Gastrocnemius medialis (tissue), 4 donors: ENCODE results near the gene FMN2. TPM values are rescaled to one million over a fixed set of nuclear protein-coding genes. Genes with fewer than 3 reads are reported as not detected.

Experiments
- ATAC-seq, 2 donors: fragments of 150-250 bp; one replicate each; pipeline ENCODE4 v1.9.1; 2016
- DNase-seq, 2 donors: peaks; one replicate each; pipeline ENCODE4 v3.0.0-alpha.2; 2019
- H3K27ac ChIP-seq, 4 donors: fragments of 200-600 bp; sonication (generic); 1 replicate in 1 of 4; 2 replicates in 3 of 4; pipeline ENCODE4 v1.5.1; 2016 to 2018; ENCODE audit warnings: mild to moderate bottlenecking in 2 of 4, moderate library complexity in 1 of 4
- H3K27me3 ChIP-seq, 3 donors: fragments of 200-600 bp; sonication (generic) in 2 of 3; 1 replicate in 1 of 3; 2 replicates in 2 of 3; pipeline versions ENCODE4 v1.5.1 to v1.6.0; 2016 to 2019; ENCODE audit warnings: mild to moderate bottlenecking in 1 of 3, moderate library complexity in 1 of 3
- H3K36me3 ChIP-seq, 2 donors: fragments of 200-600 bp; sonication (generic) in 1 of 2; one replicate each; pipeline ENCODE4 v1.5.1; 2017 to 2018
- H3K4me1 ChIP-seq, 2 donors: fragments of 200-600 bp; sonication (generic) in 1 of 2; one replicate each; pipeline ENCODE4 v1.5.1; 2016 to 2017; ENCODE audit warnings: mild to moderate bottlenecking in 2 of 2
- H3K4me3 ChIP-seq, 4 donors: fragments of 200-600 bp; sonication (generic) in 3 of 4; 1 replicate in 1 of 4; 2 replicates in 3 of 4; pipeline ENCODE4 v1.5.1; 2016 to 2019; ENCODE audit warnings: mild to moderate bottlenecking in 2 of 4
- H3K9me3 ChIP-seq, 3 donors: fragments of 200-600 bp; sonication (generic) in 2 of 3; 1 replicate in 1 of 3; 2 replicates in 2 of 3; pipeline ENCODE4 v1.5.1; 2016 to 2019
- POLR2A ChIP-seq, 2 donors: fragments of 450-650 bp; IDR thresholded peaks; one replicate each; pipeline ENCODE4 v1.6.1; 2017; ENCODE audit warnings: antibody characterized with exemption in 2 of 2, mild to moderate bottlenecking in 2 of 2, moderate library complexity in 2 of 2
- in situ Hi-C, 4 donors: fragments of 200-750 bp; cut with MboI; loops; one replicate each; pipeline versions ENCODE4 v1.15.0 to v1.8.0; 2017; ENCODE audit warnings: low sequenced_read_pairs in 4 of 4
- intact Hi-C: fragments of 100-400 bp; cut with DNase I; formaldehyde crosslinking; loops from one replicate; pipeline ENCODE4 v1.15.1; 2023; ENCODE audit warnings: low total_unique reads
- total RNA-seq, 4 donors: library from RNA; depleted of rRNA; stranded (reverse); fragments of >200 nt; gene quantifications; one replicate each; pipeline versions ENCODE4 v1.1.0 to v1.2.3, GENCODE V29; 2016
- TF ChIP-seq, protein P1 (sequence below), 5 experiments: fragments of 450-650 bp in 3 of 5; fragments of 200-600 bp in 2 of 5; sonication (generic) in 2 of 5; IDR thresholded peaks in 4 of 5; conservative IDR thresholded peaks in 1 of 5; 1 replicate in 4 of 5; 2 replicates in 1 of 5; pipeline ENCODE4 v1.5.1; 2016 to 2019; ENCODE audit warnings: antibody characterized with exemption in 5 of 5, mild to moderate bottlenecking in 3 of 5, moderate library complexity in 3 of 5

FMN2 gene
- total RNA-seq, 4 donors from 2014 or later: 0.51 TPM; not detected in 3

DNA sequence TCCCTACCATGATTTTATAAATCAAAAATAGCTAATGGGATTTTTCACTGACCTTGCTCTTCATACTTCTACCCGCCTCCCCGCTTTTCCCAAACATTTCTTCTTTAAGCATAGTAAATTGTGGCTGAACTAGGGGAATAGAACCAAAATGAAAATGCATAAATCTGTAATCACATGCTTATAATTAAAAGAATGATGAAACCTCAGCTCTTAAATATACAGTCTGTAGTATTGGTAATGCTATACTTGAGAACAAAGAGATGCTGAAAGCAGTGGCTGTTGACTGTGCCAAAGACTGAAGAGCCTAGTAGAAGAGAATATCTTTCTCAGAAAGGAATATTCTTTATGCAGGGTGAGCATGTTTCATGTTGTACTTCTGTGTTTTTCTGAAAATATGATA is 271.1 kb downstream of the FMN2 start:
- intact Hi-C loops: no loop called here
- no peaks in the 10 kb centered on the region for H3K27me3 ChIP-seq
- H3K36me3 ChIP-seq: no peaks in the 10 kb centered on the region
- H3K9me3 ChIP-seq: no peaks in the 10 kb centered on the region
- no peak overlapping the region for H3K27ac ChIP-seq
- DNase-seq (no peak), ATAC-seq (no peak)
- no peaks in the 10 kb centered on the region for H3K4me1 ChIP-seq
- in situ Hi-C loops: no loop called here
- H3K4me3 ChIP-seq: no peak overlapping the region
- TF ChIP-seq, protein P1, sequence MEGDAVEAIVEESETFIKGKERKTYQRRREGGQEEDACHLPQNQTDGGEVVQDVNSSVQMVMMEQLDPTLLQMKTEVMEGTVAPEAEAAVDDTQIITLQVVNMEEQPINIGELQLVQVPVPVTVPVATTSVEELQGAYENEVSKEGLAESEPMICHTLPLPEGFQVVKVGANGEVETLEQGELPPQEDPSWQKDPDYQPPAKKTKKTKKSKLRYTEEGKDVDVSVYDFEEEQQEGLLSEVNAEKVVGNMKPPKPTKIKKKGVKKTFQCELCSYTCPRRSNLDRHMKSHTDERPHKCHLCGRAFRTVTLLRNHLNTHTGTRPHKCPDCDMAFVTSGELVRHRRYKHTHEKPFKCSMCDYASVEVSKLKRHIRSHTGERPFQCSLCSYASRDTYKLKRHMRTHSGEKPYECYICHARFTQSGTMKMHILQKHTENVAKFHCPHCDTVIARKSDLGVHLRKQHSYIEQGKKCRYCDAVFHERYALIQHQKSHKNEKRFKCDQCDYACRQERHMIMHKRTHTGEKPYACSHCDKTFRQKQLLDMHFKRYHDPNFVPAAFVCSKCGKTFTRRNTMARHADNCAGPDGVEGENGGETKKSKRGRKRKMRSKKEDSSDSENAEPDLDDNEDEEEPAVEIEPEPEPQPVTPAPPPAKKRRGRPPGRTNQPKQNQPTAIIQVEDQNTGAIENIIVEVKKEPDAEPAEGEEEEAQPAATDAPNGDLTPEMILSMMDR (IDR thresholded peaks at IDR 0.05 in 4 of 5, conservative IDR thresholded peaks at IDR 0.05 in 1 of 5): no peak
- no peak for TF ChIP-seq POLR2A (IDR thresholded peaks at IDR 0.05)

DNA sequence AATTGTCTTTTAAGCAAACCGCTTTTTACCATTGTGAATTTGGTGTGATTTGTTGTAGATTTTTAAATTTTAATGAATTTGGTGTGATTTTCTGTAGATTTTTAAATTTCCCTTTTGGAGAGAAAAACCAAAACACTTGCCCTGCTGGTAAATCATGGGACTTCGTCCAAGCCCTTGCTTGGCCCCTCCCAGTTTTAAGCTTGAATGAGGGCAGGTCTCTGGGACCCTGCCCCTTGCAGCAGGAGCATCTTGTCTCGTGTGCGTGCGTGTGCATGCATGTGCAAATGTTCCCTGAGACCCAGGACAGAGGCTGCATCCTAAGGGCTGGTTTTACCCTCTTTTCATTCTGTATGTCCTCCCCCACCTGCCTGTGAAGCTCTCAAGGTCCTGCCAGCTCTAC is 271.6 kb downstream of the FMN2 start:
- in situ Hi-C loops (no loop called here), intact Hi-C loops (no loop called here)
- ATAC-seq (no peak), DNase-seq (no peak)
- TF ChIP-seq, protein P1 (IDR thresholded peaks at IDR 0.05 in 4 of 5, conservative IDR thresholded peaks at IDR 0.05 in 1 of 5): no peak
- TF ChIP-seq POLR2A (IDR thresholded peaks at IDR 0.05): no peak
- no peaks in the 10 kb centered on the region for H3K27me3 ChIP-seq
- H3K36me3 ChIP-seq: no peaks in the 10 kb centered on the region
- H3K9me3 ChIP-seq: no peaks in the 10 kb centered on the region
- H3K4me3 ChIP-seq: no peak overlapping the region
- H3K4me1 ChIP-seq: no peaks in the 10 kb centered on the region
- H3K27ac ChIP-seq: no peak overlapping the region

DNA sequence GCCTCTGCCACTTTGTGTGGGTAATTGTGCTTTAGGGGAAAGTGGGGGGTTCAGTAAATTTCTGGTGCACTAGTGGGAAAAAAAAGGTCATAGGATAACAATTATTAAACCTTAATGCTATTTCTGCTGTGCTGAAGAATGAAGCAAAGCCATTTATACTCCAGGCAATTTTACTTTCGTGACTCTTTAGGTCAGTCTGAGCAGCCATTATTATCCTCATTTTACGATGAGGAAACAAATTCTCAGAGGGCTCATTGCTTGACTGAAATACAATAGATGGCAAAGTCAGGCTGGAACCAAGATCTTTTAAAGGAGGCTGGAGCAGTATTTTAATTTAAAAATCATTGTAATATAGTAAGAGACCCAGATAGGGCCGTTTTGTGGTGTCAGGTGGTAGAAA is 272.2 kb downstream of the FMN2 start:
- no peak for DNase-seq
- intact Hi-C loops (no loop called here), in situ Hi-C loops (no loop called here)
- no peaks in the 10 kb centered on the region for H3K4me1 ChIP-seq
- H3K9me3 ChIP-seq: no peaks in the 10 kb centered on the region
- H3K4me3 ChIP-seq: no peak overlapping the region
- no peaks in the 10 kb centered on the region for H3K27me3 ChIP-seq
- H3K27ac ChIP-seq: no peak overlapping the region
- TF ChIP-seq POLR2A (IDR thresholded peaks at IDR 0.05): no peak
- TF ChIP-seq, protein P1 (IDR thresholded peaks at IDR 0.05 in 4 of 5, conservative IDR thresholded peaks at IDR 0.05 in 1 of 5): no peak
- ATAC-seq: no peak
- no peaks in the 10 kb centered on the region for H3K36me3 ChIP-seq

DNA sequence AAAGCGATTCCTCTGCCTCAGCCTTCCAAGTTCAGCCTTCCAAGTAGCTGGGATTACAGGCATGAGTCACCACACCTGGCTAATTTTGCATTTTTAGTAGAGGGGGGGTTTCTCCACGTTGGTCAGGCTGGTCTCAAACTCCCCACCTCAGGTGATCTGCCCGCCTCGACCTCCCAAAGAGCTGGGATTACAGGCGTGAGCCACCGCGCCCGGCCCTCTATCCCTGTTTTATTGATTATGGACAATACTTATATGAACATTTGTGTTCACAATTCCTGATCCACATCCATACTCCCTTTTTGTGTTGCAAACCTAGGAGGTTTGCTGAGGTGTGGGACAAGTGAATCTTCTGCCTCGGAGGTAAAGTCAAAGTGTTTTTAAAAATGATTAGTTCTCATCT is 275.0 kb downstream of the FMN2 start:
- intact Hi-C loops (no loop called here), in situ Hi-C loops (no loop called here)
- DNase-seq (no peak), ATAC-seq (no peak)
- Histone ChIP-seq H3K4me1 (no peaks in the 10 kb centered on the region), H3K4me3 (no peak overlapping the region), H3K27ac (no peak overlapping the region), H3K9me3 (no peaks in the 10 kb centered on the region), H3K36me3 (no peaks in the 10 kb centered on the region), H3K27me3 (no peaks in the 10 kb centered on the region)
- TF ChIP-seq, protein P1 (IDR thresholded peaks at IDR 0.05 in 4 of 5, conservative IDR thresholded peaks at IDR 0.05 in 1 of 5): no peak
- TF ChIP-seq POLR2A (IDR thresholded peaks at IDR 0.05): no peak

GRCh38 chr1:240385551-240385950 is 293.9 kb downstream of the FMN2 start:
- H3K4me3 ChIP-seq: no peak overlapping the region
- intact Hi-C loops: no loop called here
- ATAC-seq (no peak), DNase-seq (no peak)
- TF ChIP-seq, protein P1 (IDR thresholded peaks at IDR 0.05 in 4 of 5, conservative IDR thresholded peaks at IDR 0.05 in 1 of 5): no peak
- no peak for TF ChIP-seq POLR2A (IDR thresholded peaks at IDR 0.05)
- H3K27ac ChIP-seq: no peak overlapping the region
- no peaks in the 10 kb centered on the region for H3K36me3 ChIP-seq
- in situ Hi-C loops: no loop called here
- no peaks in the 10 kb centered on the region for H3K27me3 ChIP-seq
- no peaks in the 10 kb centered on the region for H3K9me3 ChIP-seq
- H3K4me1 ChIP-seq: no peaks in the 10 kb centered on the region
